ENCODE data around the gene SORCS2. TPM values are rescaled to one million over a fixed set of nuclear protein-coding genes. Genes with fewer than 3 reads are reported as not detected.
A peak's percentile ranks its signal among the peaks of the same experiment; 100 is the strongest.

The SORCS2 gene
- total RNA-seq, 1 donor from 2014 or later, result 5.2 TPM

- no peak overlapping the region for H3K4me3 ChIP-seq
- no peak overlapping the region for H3K4me2 ChIP-seq
- H3K27ac ChIP-seq, result no peak overlapping the region
- H3K36me3 Mint-ChIP-seq, result no peaks in the 10 kb centered on the region
- TF ChIP-seq EZH2phosphoT487 (IDR thresholded peaks at IDR 0.05), result no peak
- TF ChIP-seq EZH2 (IDR thresholded peaks at IDR 0.05), result no peak
- TF ChIP-seq, protein P1, sequence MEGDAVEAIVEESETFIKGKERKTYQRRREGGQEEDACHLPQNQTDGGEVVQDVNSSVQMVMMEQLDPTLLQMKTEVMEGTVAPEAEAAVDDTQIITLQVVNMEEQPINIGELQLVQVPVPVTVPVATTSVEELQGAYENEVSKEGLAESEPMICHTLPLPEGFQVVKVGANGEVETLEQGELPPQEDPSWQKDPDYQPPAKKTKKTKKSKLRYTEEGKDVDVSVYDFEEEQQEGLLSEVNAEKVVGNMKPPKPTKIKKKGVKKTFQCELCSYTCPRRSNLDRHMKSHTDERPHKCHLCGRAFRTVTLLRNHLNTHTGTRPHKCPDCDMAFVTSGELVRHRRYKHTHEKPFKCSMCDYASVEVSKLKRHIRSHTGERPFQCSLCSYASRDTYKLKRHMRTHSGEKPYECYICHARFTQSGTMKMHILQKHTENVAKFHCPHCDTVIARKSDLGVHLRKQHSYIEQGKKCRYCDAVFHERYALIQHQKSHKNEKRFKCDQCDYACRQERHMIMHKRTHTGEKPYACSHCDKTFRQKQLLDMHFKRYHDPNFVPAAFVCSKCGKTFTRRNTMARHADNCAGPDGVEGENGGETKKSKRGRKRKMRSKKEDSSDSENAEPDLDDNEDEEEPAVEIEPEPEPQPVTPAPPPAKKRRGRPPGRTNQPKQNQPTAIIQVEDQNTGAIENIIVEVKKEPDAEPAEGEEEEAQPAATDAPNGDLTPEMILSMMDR (IDR thresholded peaks at IDR 0.05), result no peak
- peaks cover 7% of the 10 kb centered on the region for H3K9me3 Mint-ChIP-seq
- H3K27me3 ChIP-seq, result no peaks in the 10 kb centered on the region
- no peaks in the 10 kb centered on the region for H4K20me1 ChIP-seq (ENCODE audit: low read depth)
- DNase-seq (ENCODE audit: low spot score), result no peak
- no peaks in the 10 kb centered on the region for H3K9me3 ChIP-seq (ENCODE audit: low read depth)
- no peak overlapping the region for H2AFZ ChIP-seq (replicated peaks)
- no peak overlapping the region for H3K9ac ChIP-seq
- no peaks in the 10 kb centered on the region for H3K79me2 ChIP-seq (ENCODE audit: low read depth)
- no peak overlapping the region for H3K4me3 Mint-ChIP-seq
- peaks cover 47% of the 10 kb centered on the region for H3K4me1 Mint-ChIP-seq
- no peak overlapping the region for H3K27ac Mint-ChIP-seq
- H3K36me3 ChIP-seq, result no peaks in the 10 kb centered on the region
- peaks cover 16% of the 10 kb centered on the region for H3F3A ChIP-seq (ENCODE audit: low read depth)
- peaks cover 9% of the 10 kb centered on the region for H3K27me3 Mint-ChIP-seq (ENCODE audit: insufficient read depth, low read depth)
- peaks cover 39% of the 10 kb centered on the region for H3K4me1 ChIP-seq
These were observed 206.6 kb downstream of the SORCS2 start for GRCh38 chr4:7398788-7399439.

DNA sequence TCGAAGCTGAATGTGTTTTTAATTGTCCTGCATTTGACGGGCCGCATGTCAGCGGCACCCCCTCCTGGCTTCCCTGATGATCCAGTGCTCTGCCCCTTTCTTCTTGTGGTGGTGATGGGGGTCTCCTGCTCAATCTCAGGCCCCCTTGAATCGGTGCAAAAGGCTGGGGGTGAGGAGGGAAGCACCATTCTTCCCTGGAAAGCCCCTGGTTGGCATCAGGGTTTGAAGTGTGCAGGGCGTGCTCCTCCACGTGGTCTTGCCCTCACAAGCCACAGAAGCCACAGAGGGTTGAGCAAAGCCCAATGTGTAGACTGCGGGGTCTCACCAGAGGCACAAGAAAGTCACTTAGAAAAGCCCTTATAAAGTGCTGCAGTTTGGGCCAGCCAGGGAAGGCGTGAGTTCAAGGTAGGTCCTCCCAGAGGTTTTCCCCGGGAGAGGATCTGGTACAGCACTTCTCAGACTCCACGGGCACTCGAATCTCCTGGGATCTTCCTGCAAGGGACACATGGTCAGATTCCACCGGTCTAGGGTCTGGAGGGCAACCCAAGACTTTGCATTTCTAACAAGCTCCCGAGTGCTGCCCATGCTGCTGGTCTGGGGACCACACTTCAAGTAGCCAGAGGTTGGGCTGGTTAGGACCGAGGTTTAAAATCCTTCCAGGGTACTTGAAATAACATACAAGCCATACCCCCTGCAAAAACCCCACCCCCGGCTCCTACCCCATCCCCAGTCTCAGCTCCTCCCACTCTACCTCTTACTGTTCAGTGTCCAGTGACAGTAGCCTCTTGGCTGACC lies 207.3 kb downstream of the SORCS2 start:
- Mint-ChIP-seq H3K27me3 (ENCODE audit: insufficient read depth, low read depth) (peaks cover 6% of the 10 kb centered on the region), H3K36me3 (no peaks in the 10 kb centered on the region), H3K27ac (no peak overlapping the region), H3K4me1 (peaks cover 40% of the 10 kb centered on the region), H3K4me3 (no peak overlapping the region), H3K9me3 (peaks cover 12% of the 10 kb centered on the region)
- Histone ChIP-seq H3K4me2 (no peak overlapping the region), H3K27me3 (no peaks in the 10 kb centered on the region), H3K27ac (no peak overlapping the region), H3K4me3 (no peak overlapping the region), H3F3A (ENCODE audit: low read depth) (peaks cover 16% of the 10 kb centered on the region), H3K9ac (no peak overlapping the region), H4K20me1 (ENCODE audit: low read depth) (no peaks in the 10 kb centered on the region), H3K79me2 (ENCODE audit: low read depth) (no peaks in the 10 kb centered on the region), H2AFZ (replicated peaks) (no peak overlapping the region), H3K36me3 (no peaks in the 10 kb centered on the region), H3K9me3 (ENCODE audit: low read depth) (no peaks in the 10 kb centered on the region), H3K4me1 (peaks cover 35% of the 10 kb centered on the region)
- TF ChIP-seq EZH2phosphoT487 (IDR thresholded peaks at IDR 0.05) (no peak), EZH2 (IDR thresholded peaks at IDR 0.05) (no peak)
- TF ChIP-seq, protein P1 (IDR thresholded peaks at IDR 0.05), result no peak
- DNase-seq (ENCODE audit: low spot score), result no peak

- no peaks in the 10 kb centered on the region for H4K20me1 ChIP-seq (ENCODE audit: low read depth)
- H3K9me3 Mint-ChIP-seq, result peaks cover 18% of the 10 kb centered on the region
- H3K27ac ChIP-seq, result no peak overlapping the region
- H3K9me3 ChIP-seq (ENCODE audit: low read depth), result peaks cover 6% of the 10 kb centered on the region
- H3K27me3 ChIP-seq, result no peaks in the 10 kb centered on the region
- peak overlapping the region; percentile 1 for H3K27ac Mint-ChIP-seq
- no peaks in the 10 kb centered on the region for H3K79me2 ChIP-seq (ENCODE audit: low read depth)
- H3K9ac ChIP-seq, result no peak overlapping the region
- no peak overlapping the region for H2AFZ ChIP-seq (replicated peaks)
- DNase-seq (ENCODE audit: low spot score), result no peak
- no peak overlapping the region for H3K4me2 ChIP-seq
- peak overlapping the region; percentile 36 for H3K4me3 Mint-ChIP-seq
- no peaks in the 10 kb centered on the region for H3K36me3 Mint-ChIP-seq
- H3K4me1 Mint-ChIP-seq, result peaks cover 28% of the 10 kb centered on the region
- peaks cover 14% of the 10 kb centered on the region for H3F3A ChIP-seq (ENCODE audit: low read depth)
- peaks cover 24% of the 10 kb centered on the region for H3K4me1 ChIP-seq
- H3K4me3 ChIP-seq, result no peak overlapping the region
- no peak for TF ChIP-seq EZH2 (IDR thresholded peaks at IDR 0.05)
- TF ChIP-seq, protein P1 (IDR thresholded peaks at IDR 0.05), result no peak
- no peak for TF ChIP-seq EZH2phosphoT487 (IDR thresholded peaks at IDR 0.05)
- peaks cover 6% of the 10 kb centered on the region for H3K27me3 Mint-ChIP-seq (ENCODE audit: insufficient read depth, low read depth)
- no peaks in the 10 kb centered on the region for H3K36me3 ChIP-seq
These were observed 208.4 kb downstream of the SORCS2 start for GRCh38 chr4:7400671-7401298.

All from neural progenitor cell (in vitro differentiated cells).